Caco-2 (cell line): ENCODE measurements around the gene SFTPB. TPM values are rescaled to one million over a fixed set of nuclear protein-coding genes. Genes with fewer than 3 reads are reported as not detected.

ENCODE experiments used
- BruUV-seq: library from RNA; stranded (reverse); fragments of 400-500 nt; replicated peaks from 2 replicates; lab custom pipeline; 2021; lab: Mats Ljungman, UMichigan
- CTCF ChIA-PET: fragments of 300-600 bp; sonication (Branson Sonifier 250); formaldehyde crosslinking; loops from one replicate; lab custom pipeline; 2022; ENCODE audit warnings: antibody characterized with exemption; lab: Charles Lee
- POLR2A ChIA-PET: fragments of 300-600 bp; sonication (Branson Sonifier 250); formaldehyde crosslinking; loops from one replicate; lab custom pipeline; 2022; ENCODE audit warnings: antibody characterized with exemption; lab: Charles Lee
- DNase-seq, 2 experiments: peaks; one replicate each; pipeline versions ENCODE4 v3.0.0 to v3.0.0-alpha.2; 2020 to 2022
- H3K27me3 ChIP-seq: replicated peaks from 2 replicates; pipeline ENCODE4 v1.6.0; 2011; ENCODE audit warnings: low read length; ENCODE audit not compliant: control insufficient read depth, insufficient read depth
- H3K36me3 ChIP-seq: 2 replicates; pipeline ENCODE4 v1.5.1; 2011; ENCODE audit warnings: low read length; ENCODE audit not compliant: control insufficient read depth, insufficient read depth
- H3K4me1 ChIP-seq: fragments of 250-450 bp; sonication (Bioruptor Pico); 2 replicates; pipeline ENCODE4 v1.5.1; 2020; ENCODE audit warnings: mild to moderate bottlenecking
- H3K4me3 ChIP-seq: 2 replicates; pipeline ENCODE4 v1.5.1; 2011; ENCODE audit warnings: low read depth, mild to moderate bottlenecking, control low read depth, low read length
- H3K9me3 ChIP-seq: fragments of 250-450 bp; sonication (Bioruptor Pico); 2 replicates; pipeline ENCODE4 v1.5.1; 2020; ENCODE audit warnings: mild to moderate bottlenecking, moderate library complexity
- H3K27ac Mint-ChIP-seq: one replicate; pipeline ENCODE4 v1.8.0; 2022; ENCODE audit warnings: mixed read lengths; ENCODE audit not compliant: unreplicated experiment
- H3K27me3 Mint-ChIP-seq: one replicate; pipeline ENCODE4 v1.8.0; 2022; ENCODE audit warnings: mixed read lengths; ENCODE audit not compliant: insufficient read depth, unreplicated experiment
- H3K36me3 Mint-ChIP-seq: one replicate; pipeline ENCODE4 v1.8.0; 2022; ENCODE audit warnings: mild to moderate bottlenecking, mixed read lengths; ENCODE audit not compliant: insufficient read depth, unreplicated experiment
- H3K4me1 Mint-ChIP-seq: one replicate; pipeline ENCODE4 v1.8.0; 2022; ENCODE audit warnings: low read depth, mixed read lengths; ENCODE audit not compliant: unreplicated experiment
- H3K4me3 Mint-ChIP-seq: one replicate; pipeline ENCODE4 v1.8.0; 2022; ENCODE audit warnings: mild to moderate bottlenecking, moderate library complexity, mixed read lengths; ENCODE audit not compliant: unreplicated experiment
- H3K9me3 Mint-ChIP-seq: one replicate; pipeline ENCODE4 v1.8.0; 2022; ENCODE audit warnings: mixed read lengths; ENCODE audit not compliant: unreplicated experiment
- CTCF ChIP-seq, 2 experiments: fragments of 200-600 bp in 1 of 2; IDR thresholded peaks; 1 replicate in 1 of 2; 2 replicates in 1 of 2; pipeline versions ENCODE4 v1.5.1 to v1.8.0; 2011 to 2022; ENCODE audit warnings: antibody characterized with exemption in 1 of 2, control low read depth in 1 of 2, inconsistent platforms in 1 of 2, low read depth in 1 of 2, low read length in 1 of 2, mild to moderate bottlenecking in 1 of 2, moderate library complexity in 1 of 2; ENCODE audit not compliant: insufficient read depth in 1 of 2, severe bottlenecking in 1 of 2, unreplicated experiment in 1 of 2
- intact Hi-C: fragments of 100-400 bp; cut with micrococcal nuclease; formaldehyde crosslinking; loops from one replicate; pipeline ENCODE4 v1.10.0; 2022; ENCODE audit not compliant: unreplicated experiment
- total RNA-seq: library from RNA; stranded (reverse); gene quantifications from 2 replicates; pipeline ENCODE4 v1.2.3, GENCODE V29; 2022

SFTPB gene
- total RNA-seq, 1 experiment from 2014 or later: not detected

- Mint-ChIP-seq H3K36me3 (no peaks in the 10 kb centered on the region), H3K27ac (no peak overlapping the region), H3K4me1 (no peaks in the 10 kb centered on the region), H3K27me3 (no peaks in the 10 kb centered on the region), H3K9me3 (no peaks in the 10 kb centered on the region), H3K4me3 (no peak overlapping the region)
- CTCF ChIA-PET: no interaction called here
- H3K36me3 ChIP-seq: no peaks in the 10 kb centered on the region
- no peak overlapping the region for H3K4me3 ChIP-seq
- no TSS peak for BruUV-seq
- no peaks in the 10 kb centered on the region; the same call in 1 of the 2 replicates for H3K27me3 ChIP-seq
- H3K9me3 ChIP-seq: no peaks in the 10 kb centered on the region
- no peak for DNase-seq
- H3K4me1 ChIP-seq: no peaks in the 10 kb centered on the region
- POLR2A ChIA-PET: no interaction called here
- no peak for TF ChIP-seq CTCF (IDR thresholded peaks at IDR 0.05; ENCODE audit: insufficient read depth in 1 of 2, low read depth in 1 of 2, low read length in 1 of 2, severe bottlenecking in 1 of 2, unreplicated experiment in 1 of 2)
- intact Hi-C loops: no loop called here
These were observed 43.6 kb upstream of the SFTPB start for GRCh38 chr2:85711578-85712060.

GRCh38 chr2:85710687-85711577 lies 42.9 kb upstream of the SFTPB start:
- intact Hi-C loops: no loop called here
- no peaks in the 10 kb centered on the region for H3K36me3 Mint-ChIP-seq
- no peaks in the 10 kb centered on the region for H3K36me3 ChIP-seq
- no peaks in the 10 kb centered on the region for H3K9me3 Mint-ChIP-seq
- H3K4me1 ChIP-seq: no peaks in the 10 kb centered on the region
- H3K27me3 ChIP-seq: no peaks in the 10 kb centered on the region; the same call in 1 of the 2 replicates
- no peak overlapping the region for H3K27ac Mint-ChIP-seq
- H3K4me3 ChIP-seq: no peak overlapping the region
- H3K9me3 ChIP-seq: no peaks in the 10 kb centered on the region
- no peaks in the 10 kb centered on the region for H3K27me3 Mint-ChIP-seq
- CTCF ChIA-PET: interaction anchor here (0.6 kb wide), 1 partner anchor 29 kb away, joined by 4 read pairs; no protein-coding TSS in a partner anchor
- POLR2A ChIA-PET: no interaction called here
- H3K4me3 Mint-ChIP-seq: no peak overlapping the region
- no TSS peak for BruUV-seq
- H3K4me1 Mint-ChIP-seq: no peaks in the 10 kb centered on the region
- DNase-seq: no peak
- TF ChIP-seq CTCF (IDR thresholded peaks at IDR 0.05; ENCODE audit: insufficient read depth in 1 of 2, low read depth in 1 of 2, low read length in 1 of 2, severe bottlenecking in 1 of 2, unreplicated experiment in 1 of 2): no peak

- Histone ChIP-seq H3K4me1 (no peaks in the 10 kb centered on the region), H3K36me3 (no peaks in the 10 kb centered on the region), H3K4me3 (no peak overlapping the region), H3K9me3 (no peaks in the 10 kb centered on the region), H3K27me3 (no peaks in the 10 kb centered on the region; the same call in 1 of the 2 replicates)
- Mint-ChIP-seq H3K4me1 (no peaks in the 10 kb centered on the region), H3K27me3 (peaks cover 3% of the 10 kb centered on the region), H3K9me3 (no peaks in the 10 kb centered on the region), H3K27ac (no peak overlapping the region), H3K4me3 (no peak overlapping the region), H3K36me3 (no peaks in the 10 kb centered on the region)
- intact Hi-C loops: loop anchor here (5.0 kb wide), 1 partner anchor 62 kb away; no protein-coding TSS in a partner anchor
- DNase-seq: no peak
- BruUV-seq: no TSS peak
- POLR2A ChIA-PET: no interaction called here
- CTCF ChIA-PET: no interaction called here
- no peak for TF ChIP-seq CTCF (IDR thresholded peaks at IDR 0.05; ENCODE audit: insufficient read depth in 1 of 2, low read depth in 1 of 2, low read length in 1 of 2, severe bottlenecking in 1 of 2, unreplicated experiment in 1 of 2)
These were observed 41.4 kb upstream of the SFTPB start for GRCh38 chr2:85709401-85709811.
